ENCODE data around the gene UBR4.

The UBR4 gene

DNA sequence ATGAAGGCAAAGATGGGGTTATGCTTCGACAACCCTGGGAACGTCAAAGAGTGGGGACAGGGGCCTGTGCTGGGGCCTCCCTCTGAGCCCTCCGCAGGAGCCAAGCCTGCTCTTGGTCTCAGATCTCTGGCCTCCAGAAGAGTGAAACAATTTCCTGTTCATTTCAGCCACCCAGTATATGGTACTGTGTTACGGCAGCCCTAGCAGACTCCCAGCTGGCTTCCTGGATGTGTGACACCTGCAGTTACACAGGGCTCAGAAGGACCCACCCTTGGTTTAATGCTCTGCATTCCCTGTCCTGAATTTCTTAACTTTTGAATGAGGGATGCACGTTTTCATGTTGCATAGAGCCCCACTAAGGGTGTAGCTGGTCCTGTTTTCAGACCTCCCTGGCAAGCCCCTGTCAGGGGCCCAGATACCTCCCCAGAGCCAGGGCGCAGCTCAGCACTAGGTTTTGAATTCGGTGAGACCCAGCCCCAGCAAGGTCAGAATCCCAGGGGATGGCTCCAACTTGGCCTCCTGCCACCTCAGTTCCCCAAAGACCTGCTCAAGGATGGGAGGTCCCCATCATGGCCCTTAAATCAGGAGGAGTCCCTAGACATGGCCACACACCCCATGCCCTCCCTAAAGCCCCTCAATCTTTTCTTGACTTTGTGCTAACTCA, 174.6 kb downstream of the UBR4 start:
- peak in 4 of 42 donors; percentile 13 to 30 (median 19) for DNase-seq
- intact Hi-C loops (cut with DNase I): no loop called here

DNA sequence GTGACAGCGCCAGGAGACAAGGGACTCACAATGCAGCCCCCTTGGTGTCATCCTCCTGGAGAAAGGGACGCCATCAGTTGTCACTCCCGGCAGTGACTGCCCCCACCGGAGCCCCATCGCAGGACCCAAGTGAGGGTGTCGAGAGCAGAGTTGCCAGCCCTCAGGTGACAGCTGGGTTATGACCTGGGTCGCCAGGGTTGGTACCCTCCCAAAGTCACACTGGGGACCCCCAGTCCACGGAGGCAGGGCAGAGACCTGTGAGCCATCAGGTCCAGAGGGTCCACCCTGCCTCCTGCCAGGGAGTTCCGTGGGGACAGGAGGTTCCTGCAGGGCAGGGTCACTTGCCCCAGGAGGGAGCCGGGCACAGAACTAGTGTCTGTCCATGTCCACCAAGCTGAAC, 175.3 kb downstream of the UBR4 start:
- peak in 4 of 42 donors; percentile 10 to 39 (median 23) for DNase-seq
- intact Hi-C loops (cut with DNase I): no loop called here

DNA sequence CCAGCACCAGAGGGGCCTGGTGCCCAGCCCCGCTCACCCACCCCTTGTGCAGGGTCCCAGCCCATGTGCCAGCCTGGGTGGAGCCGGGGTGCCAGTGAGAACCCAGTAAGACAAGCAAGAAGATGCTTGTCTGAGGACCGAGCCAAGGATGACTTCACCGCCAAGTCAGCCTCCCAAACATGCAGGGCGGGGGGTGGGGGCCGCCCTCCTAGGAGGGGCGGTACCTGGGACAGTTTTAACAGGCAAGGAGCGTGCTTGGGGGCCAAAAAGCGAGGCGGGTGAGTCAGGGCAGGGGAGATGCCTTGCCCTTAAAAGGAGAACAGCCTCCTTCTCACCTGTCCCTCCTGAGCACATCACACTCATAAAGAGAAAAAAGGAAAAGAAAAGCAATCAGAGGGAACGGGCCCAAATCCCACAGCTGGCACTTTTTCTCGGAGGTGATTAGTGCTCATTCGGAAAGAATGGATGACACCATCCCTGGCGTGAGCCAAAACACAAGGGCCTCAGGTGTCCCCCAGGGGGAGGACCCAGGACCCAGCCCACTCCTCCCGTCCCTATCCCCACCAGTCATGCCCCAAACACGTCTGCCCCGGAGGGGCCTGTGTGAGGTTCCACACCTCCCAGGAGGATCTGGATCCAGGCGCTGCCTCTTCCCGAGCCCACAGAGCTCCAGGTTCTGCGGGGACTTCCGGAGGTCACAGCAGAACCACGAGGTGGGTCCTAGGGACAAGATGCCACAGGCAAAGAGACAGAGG, 176.0 kb downstream of the UBR4 start:
- peak in 5 of 42 donors; percentile 9 to 37 (median 13) for DNase-seq

DNA sequence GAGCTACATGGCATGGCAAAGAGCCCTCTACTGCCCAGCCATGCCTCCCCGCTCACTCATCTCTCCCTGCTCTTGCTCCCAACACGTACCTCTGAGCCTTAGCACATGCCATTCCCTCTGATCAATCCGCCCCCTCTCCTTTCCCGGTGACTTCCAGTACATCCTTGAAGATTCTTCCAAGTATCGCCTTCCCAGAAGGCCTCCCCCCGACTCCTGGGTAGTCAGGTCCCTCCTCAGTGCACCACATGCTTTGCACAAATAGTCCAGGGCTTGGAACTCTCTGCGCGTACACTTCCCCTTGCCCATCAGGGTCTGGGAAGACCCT, 176.6 kb downstream of the UBR4 start:
- intact Hi-C loops (cut with DNase I): no loop called here
- DNase-seq: peak in 1 of 42 donors; percentile 2

More for the DNA sequence above, 176.0 kb downstream of the UBR4 start:
- intact Hi-C loops (cut with DNase I): no loop called here

DNA sequence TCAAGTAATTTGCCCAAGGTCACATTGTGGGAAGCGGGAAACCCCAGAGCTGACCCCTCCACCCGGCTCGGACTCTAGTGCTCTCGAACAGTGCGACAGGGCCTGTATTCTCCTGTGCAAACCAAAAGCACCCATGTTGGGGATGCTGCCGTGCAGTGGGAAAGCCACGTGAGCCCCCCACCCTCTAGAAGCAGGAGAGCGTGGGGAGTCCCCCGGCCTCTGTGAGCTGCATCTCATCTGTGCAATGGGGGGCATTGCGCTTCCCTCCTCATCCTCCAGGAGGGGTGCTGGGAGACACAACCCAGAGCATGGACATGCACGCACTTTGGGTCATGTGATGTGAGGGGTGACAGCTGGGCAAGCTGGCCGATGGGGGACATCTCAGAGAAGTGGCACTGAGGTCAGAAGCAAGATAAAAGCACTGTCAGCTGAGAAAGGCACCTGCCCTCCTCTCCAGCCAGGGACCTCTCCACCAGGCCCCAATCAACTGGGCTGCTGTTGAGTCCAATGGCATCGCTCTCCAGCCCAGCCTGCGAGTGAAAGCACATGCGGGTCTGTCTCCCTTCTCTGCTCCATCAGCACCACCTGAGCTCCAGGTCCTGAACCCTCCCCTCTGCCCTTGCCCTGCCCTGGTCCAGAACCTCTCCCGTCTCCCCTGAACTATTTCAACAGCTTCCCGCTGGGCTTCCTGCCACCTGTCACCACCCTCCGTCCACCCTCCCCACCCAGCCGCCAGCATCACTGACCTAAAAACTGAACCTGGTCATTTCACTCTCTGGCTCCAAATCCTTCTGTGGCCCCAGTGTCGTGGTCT, 177.2 kb downstream of the UBR4 start:
- intact Hi-C loops (cut with DNase I): no loop called here
- peak in 5 of 42 donors; percentile 10 to 32 (median 18) for DNase-seq

DNA sequence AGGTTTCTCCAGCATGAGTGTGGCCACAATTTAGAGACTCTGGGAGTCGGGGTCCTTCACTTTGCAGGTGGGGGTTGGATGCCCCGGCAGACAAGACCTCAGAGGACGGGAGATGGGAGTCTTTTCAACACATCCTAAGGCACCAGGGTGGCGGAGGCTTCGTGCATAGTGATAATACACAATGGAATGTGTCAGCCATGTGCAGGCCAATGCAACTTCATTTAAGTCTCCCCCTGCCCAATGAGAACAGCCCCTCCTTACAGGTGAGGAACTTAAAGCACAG, 177.7 kb downstream of the UBR4 start:
- intact Hi-C loops (cut with DNase I): no loop called here
- DNase-seq: peak in 2 of 42 donors; percentile 7 to 22

DNA sequence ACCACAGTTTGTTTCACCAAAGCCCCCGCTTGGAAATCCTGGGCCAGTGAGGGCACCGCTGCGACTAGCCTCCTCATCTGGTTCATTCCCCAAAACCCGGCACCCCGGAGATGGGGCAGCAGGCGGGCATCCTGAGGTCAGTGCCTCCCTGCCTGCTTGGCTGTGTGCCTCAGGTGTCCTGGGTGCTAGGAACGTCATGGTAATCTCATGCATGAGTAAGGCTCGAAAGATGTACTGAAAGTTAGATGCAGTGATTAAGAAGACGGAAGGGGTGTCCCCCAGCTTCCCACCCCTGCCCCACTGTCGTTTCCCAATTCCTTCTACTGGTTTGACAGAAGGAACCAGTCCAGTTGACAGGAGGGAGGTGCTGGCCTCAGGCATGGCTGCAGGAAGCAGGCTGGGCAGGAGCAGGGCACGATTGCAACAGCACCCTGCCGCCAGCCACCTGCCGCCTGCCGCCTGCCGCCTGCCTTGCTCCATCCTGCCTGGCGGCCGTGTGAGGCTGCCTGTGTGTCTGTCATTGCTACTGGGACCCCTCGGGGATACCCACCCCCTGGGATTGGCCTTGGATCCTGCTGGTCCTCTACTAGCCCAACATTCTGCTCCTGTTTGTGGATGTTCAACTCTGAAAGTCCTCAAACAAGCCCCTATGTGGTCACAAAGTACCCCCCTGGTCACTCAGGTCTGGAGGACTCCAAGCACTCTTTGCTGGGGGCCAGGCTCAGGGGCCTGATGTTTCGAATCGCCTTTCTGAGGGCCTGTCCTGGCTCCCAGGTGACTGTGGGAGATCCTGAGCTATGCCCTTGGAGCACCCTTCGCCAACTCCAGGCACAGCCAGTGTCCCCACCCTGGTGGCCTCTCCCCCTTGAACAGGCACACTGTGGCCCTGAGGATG, 180.6 kb downstream of the UBR4 start:
- intact Hi-C loops (cut with DNase I): no loop called here
- DNase-seq: peak in 1 of 42 donors; percentile 27

DNA sequence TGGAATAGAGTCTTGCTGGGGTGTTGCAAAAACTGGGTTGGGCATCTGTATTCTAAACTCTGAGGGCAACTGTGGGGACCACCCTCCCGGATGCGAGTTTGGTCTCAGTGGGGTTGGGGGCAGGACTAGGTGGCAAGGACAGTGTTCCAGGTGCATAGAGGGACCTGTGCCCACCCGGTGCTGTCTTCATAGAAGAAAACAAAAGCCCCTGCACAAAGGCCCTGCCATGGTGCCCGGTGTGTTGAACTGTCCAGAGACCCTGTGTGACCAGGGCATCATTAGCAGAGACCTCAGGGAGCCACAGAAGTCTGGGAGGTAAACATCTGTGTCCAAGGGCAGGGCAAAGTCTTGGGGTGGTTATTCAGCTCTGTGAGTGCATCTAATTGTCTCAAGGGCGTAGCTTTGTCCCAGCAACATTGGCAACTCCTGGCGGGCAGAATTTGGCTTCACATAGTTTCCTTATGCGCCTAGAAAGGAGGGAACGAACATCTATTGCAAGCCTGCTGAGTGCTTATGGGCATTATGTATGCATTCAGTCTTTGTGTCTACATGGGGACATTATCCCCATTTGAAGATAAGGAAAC, 181.4 kb downstream of the UBR4 start:
- DNase-seq: peak in 1 of 42 donors; percentile 15
- intact Hi-C loops (cut with DNase I): no loop called here

DNA sequence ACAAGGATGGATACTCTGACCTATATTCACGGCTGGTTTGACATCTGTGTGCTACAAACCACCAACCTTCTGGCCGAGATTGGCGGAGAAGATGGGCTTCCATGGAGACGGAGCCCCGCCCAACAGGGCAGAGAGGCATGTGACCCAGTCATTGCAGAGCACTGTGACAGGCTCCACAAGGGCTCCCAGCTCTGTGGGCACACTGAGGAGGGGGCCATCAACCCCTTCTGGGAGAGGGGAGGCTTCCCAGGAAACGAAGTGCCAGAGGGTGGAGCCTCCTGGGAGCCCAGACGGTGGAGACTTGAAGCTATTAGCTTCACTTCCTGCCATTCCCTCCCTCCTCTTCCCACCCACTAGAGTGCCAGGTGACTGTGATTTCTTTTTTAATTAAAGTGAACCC, 182.0 kb downstream of the UBR4 start:
- intact Hi-C loops (cut with DNase I): no loop called here
- DNase-seq: peak in 37 of 42 donors; percentile 17 to 75 (median 49)
